CD8-positive, alpha-beta memory T cell (primary cell): ENCODE measurements around the gene SLC1A7. TPM values are rescaled to one million over a fixed set of nuclear protein-coding genes. Genes with fewer than 3 reads are reported as not detected.

ENCODE experiments used
- CTCF ChIA-PET: fragments of 350-600 bp; sonication (Branson Sonifier 250); formaldehyde crosslinking; loops from one replicate; lab custom pipeline; 2021; ENCODE audit warnings: antibody characterized with exemption; lab: Charles Lee
- POLR2A ChIA-PET: fragments of 350-600 bp; sonication (Branson Sonifier 250); formaldehyde crosslinking; loops from one replicate; lab custom pipeline; 2021; ENCODE audit warnings: antibody characterized with exemption; lab: Charles Lee
- DNase-seq, 5 donors: peaks; one replicate each; pipeline versions ENCODE4 v3.0.0 to v3.0.0-alpha.2; 2020 to 2022; ENCODE audit warnings: mixed read lengths in 1 of 5
- H3K27ac ChIP-seq: one replicate; pipeline ENCODE4 v1.7.0; 2013; ENCODE audit warnings: low read depth, mild to moderate bottlenecking, low read length, moderate library complexity
- H3K27me3 ChIP-seq: 2 replicates; pipeline ENCODE4 v1.7.0; 2013; ENCODE audit warnings: low read length, mild to moderate bottlenecking; ENCODE audit not compliant: insufficient read depth, poor library complexity, severe bottlenecking
- H3K36me3 ChIP-seq: 2 replicates; pipeline ENCODE4 v1.7.0; 2013; ENCODE audit warnings: mild to moderate bottlenecking, low read length, moderate library complexity; ENCODE audit not compliant: insufficient read depth
- H3K4me1 ChIP-seq: 2 replicates; pipeline ENCODE4 v1.7.0; 2013; ENCODE audit warnings: mild to moderate bottlenecking, low read length, moderate library complexity; ENCODE audit not compliant: insufficient read depth
- H3K4me3 ChIP-seq: 2 replicates; pipeline ENCODE4 v1.7.0; 2013; ENCODE audit warnings: mild to moderate bottlenecking, low read length
- H3K9me3 ChIP-seq: 2 replicates; pipeline ENCODE4 v1.7.0; 2013; ENCODE audit warnings: mild to moderate bottlenecking, low read length
- H3K27ac Mint-ChIP-seq, 8 donors: one replicate each; pipeline ENCODE4 v1.8.0; 2020 to 2021; ENCODE audit warnings: mixed read lengths in 8 of 8, mild to moderate bottlenecking in 6 of 8, inconsistent platforms in 3 of 8, moderate library complexity in 3 of 8
- H3K27me3 Mint-ChIP-seq, 2 donors: one replicate each; pipeline ENCODE4 v1.8.0; 2020 to 2021; ENCODE audit warnings: mixed read lengths in 2 of 2, mild to moderate bottlenecking in 1 of 2, moderate library complexity in 1 of 2
- H3K36me3 Mint-ChIP-seq, 3 donors: one replicate each; pipeline ENCODE4 v1.8.0; 2020 to 2021; ENCODE audit warnings: mixed read lengths in 3 of 3, inconsistent platforms in 1 of 3, mild to moderate bottlenecking in 1 of 3
- H3K4me1 Mint-ChIP-seq, 3 donors: one replicate each; pipeline ENCODE4 v1.8.0; 2020 to 2021; ENCODE audit warnings: mixed read lengths in 3 of 3, inconsistent platforms in 1 of 3, mild to moderate bottlenecking in 1 of 3
- H3K4me3 Mint-ChIP-seq, 7 donors: one replicate each; pipeline ENCODE4 v1.8.0; 2020 to 2021; ENCODE audit warnings: mixed read lengths in 7 of 7, mild to moderate bottlenecking in 6 of 7, moderate library complexity in 4 of 7, inconsistent platforms in 2 of 7
- H3K9me3 Mint-ChIP-seq, 5 donors: one replicate each; pipeline ENCODE4 v1.8.0; 2020 to 2022; ENCODE audit warnings: mixed read lengths in 5 of 5, mild to moderate bottlenecking in 3 of 5, moderate library complexity in 2 of 5, inconsistent platforms in 1 of 5
- polyA plus RNA-seq: library from polyadenylated mRNA; unstranded; fragments of 300-500 nt; fragmentation: Illumina TruSeq; gene quantifications from one replicate; pipeline ENCODE4 v1.2.3, GENCODE V29; 2021
- total RNA-seq, 2 experiments: library from RNA; stranded (reverse); gene quantifications; one replicate each; pipeline ENCODE4 v1.2.3, GENCODE V29; 2021

The SLC1A7 gene
- total and polyA plus RNA-seq, 3 experiments from 2014 or later, result 0.08 TPM; not detected in 2

DNA sequence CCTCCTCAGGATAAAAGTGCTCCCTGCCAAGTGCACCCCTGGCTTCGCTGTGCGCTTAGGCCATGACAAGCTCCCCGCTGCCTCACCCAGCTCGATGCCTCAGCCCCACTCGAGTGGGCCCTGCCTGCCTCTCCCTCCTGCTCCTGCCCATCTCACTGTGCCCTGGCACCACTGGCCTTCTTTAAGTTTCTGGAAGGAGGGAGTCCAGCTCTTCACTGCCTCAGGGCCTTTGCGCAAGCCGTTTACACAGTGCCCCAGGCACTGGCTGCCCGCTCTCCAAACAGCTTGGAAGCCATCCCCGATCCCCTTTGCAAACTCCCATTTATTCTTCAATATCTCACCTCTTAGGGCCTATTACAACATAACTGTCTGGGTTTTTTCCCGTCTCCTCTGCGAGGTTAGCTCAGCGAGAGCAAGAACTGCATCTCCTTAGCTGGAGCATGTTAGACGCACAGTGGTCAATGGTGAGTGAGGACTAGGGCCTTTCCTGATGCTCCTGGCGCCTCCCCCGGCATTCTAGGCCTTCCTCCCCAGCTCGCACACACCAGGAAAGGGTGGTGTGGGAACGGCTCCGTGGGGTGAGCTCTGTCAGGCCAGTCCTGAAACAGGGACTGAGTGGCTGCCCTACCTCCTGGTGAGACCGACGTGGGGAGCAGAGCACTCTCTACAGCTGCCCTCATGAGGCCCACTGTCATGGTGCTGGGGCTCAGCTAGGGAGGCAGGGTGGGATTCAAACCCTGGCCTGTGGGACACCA, 48.5 kb downstream of the SLC1A7 start:
- ChIA-PET POLR2A (interaction anchor here (0.5 kb wide), 1 partner anchor 525 kb away, joined by 3 read pairs; no protein-coding TSS in a partner anchor), CTCF (interaction anchor here (0.8 kb wide), 1 partner anchor 58 kb away, joined by 3 read pairs; no protein-coding TSS in a partner anchor)
- H3K9me3 ChIP-seq, result no peaks in the 10 kb centered on the region
- H3K4me1 ChIP-seq, result no peaks in the 10 kb centered on the region
- Mint-ChIP-seq H3K27me3 (peaks cover 0 to 4% of the 10 kb centered on the region in 2 donors), H3K9me3 (no peaks in the 10 kb centered on the region), H3K4me3 (no peak overlapping the region), H3K4me1 (no peaks in the 10 kb centered on the region), H3K27ac (peak overlapping the region in 1 of 8 donors; percentile 94), H3K36me3 (no peaks in the 10 kb centered on the region)
- no peaks in the 10 kb centered on the region for H3K27me3 ChIP-seq
- H3K27ac ChIP-seq, result no peak overlapping the region
- no peak overlapping the region for H3K4me3 ChIP-seq
- H3K36me3 ChIP-seq, result no peaks in the 10 kb centered on the region
- no peak for DNase-seq

DNA sequence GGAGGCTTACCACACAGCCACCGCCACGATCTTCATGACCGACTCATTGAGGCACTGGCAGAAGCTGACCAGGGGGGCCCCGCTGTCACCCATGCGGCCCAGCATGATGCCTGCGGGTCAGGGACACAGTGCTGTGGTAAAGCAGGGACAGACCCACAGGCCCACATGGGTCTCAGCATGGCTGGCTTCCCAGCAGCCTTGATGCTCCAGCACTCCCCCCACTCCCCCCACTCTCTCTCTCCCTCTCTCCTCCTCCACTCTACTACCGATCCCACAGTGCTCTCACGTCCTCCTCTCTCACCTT, 49.0 kb downstream of the SLC1A7 start:
- DNase-seq, result no peak
- H3K27me3 Mint-ChIP-seq, result peaks cover 0 to 4% of the 10 kb centered on the region in 2 donors
- no peaks in the 10 kb centered on the region for H3K36me3 Mint-ChIP-seq
- H3K9me3 Mint-ChIP-seq, result no peaks in the 10 kb centered on the region
- peak overlapping the region in 1 of 8 donors; percentile 54 for H3K27ac Mint-ChIP-seq
- Histone ChIP-seq H3K4me1 (no peaks in the 10 kb centered on the region), H3K27me3 (no peaks in the 10 kb centered on the region), H3K36me3 (no peaks in the 10 kb centered on the region), H3K4me3 (no peak overlapping the region), H3K27ac (no peak overlapping the region), H3K9me3 (no peaks in the 10 kb centered on the region)
- ChIA-PET CTCF (interaction anchor here (0.8 kb wide), 1 partner anchor 58 kb away, joined by 3 read pairs; no protein-coding TSS in a partner anchor), POLR2A (no interaction called here)
- H3K4me3 Mint-ChIP-seq, result no peak overlapping the region
- no peaks in the 10 kb centered on the region for H3K4me1 Mint-ChIP-seq

DNA sequence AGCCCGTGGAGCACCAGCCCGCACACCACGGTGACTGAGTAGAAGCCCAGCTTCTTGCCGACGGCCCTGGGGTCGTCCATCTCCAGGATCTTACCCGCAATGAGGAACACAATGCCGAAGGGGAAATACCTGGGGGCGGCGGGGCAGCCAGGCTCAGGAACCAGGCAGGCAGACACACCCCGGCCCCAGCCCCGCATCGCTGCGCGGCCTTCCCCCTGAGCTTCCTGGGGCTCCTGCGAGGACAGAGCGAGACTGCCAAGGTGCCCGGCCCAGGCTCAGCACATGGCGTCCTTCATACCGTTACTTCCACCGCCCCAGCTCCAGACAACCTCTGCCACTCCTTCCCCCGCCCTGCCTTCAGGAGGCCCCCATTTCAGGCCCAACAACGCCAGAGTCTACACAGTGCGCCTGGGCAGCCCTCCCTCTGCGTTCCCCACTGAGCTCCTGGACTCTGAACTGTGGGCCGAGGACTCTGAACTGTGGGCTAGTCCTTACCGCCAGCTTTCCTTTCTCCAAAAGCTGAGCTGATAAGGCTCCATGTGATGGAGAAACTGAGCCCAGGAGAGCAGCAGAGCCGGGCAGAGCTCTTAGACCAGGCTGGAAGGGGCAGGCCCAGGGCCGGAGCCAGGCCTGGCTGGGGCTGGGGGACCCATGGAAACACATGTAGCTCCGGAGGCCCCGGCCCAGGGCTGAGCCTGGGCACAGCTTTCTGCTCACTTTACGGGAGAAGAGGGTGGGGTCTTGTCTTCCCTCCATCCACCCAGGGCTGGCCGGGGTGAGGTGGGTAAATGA, 49.6 kb downstream of the SLC1A7 start:
- Mint-ChIP-seq H3K4me1 (no peaks in the 10 kb centered on the region), H3K27ac (peak overlapping the region in 1 of 8 donors; percentile 54), H3K36me3 (no peaks in the 10 kb centered on the region), H3K9me3 (no peaks in the 10 kb centered on the region), H3K4me3 (no peak overlapping the region), H3K27me3 (peaks cover 0 to 4% of the 10 kb centered on the region in 2 donors)
- CTCF ChIA-PET, result no interaction called here
- POLR2A ChIA-PET, result no interaction called here
- Histone ChIP-seq H3K27me3 (no peaks in the 10 kb centered on the region), H3K27ac (no peak overlapping the region), H3K36me3 (no peaks in the 10 kb centered on the region), H3K4me1 (no peaks in the 10 kb centered on the region), H3K9me3 (no peaks in the 10 kb centered on the region), H3K4me3 (no peak overlapping the region)
- no peak for DNase-seq

DNA sequence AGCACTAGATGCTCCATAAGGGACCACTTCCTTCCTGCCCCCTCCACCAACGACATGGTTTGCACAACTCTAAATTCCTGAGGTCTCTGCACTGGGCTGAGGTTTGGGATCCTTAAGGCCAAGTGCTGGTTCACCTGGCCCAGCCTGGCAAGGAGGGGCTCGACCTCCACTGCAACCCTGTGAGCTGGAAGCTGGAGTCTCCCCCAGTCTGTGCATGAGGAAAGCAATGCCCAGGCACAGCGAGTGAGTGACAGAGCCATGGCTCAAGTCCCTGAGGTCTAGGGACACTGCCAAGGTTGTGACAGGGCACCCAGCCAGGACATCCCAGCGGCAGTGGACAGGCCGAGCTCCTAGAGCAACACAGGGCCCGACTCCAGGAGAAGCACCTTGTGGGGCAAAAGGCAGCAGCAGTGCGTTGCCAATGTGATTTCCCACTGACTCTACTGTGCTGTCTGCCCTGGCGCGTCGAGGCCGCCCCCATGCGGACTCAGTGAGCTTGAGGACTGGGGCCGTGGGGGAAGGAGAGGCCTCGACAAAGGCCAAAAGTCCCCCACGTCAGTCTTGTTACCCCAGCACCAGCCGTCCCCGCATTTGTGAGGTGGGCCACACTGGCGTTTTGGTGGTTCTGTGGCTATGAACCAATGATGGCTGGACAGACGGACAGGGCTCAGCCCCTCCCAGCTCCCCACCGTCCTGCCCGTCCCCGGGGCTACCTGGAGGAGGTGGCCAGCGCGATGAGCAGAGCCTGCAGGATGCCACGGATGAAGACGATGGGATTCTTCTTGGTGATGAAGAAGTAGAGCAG, 50.4 kb downstream of the SLC1A7 start:
- Mint-ChIP-seq H3K27me3 (peaks cover 0 to 4% of the 10 kb centered on the region in 2 donors), H3K4me1 (no peaks in the 10 kb centered on the region), H3K4me3 (no peak overlapping the region), H3K27ac (no peak overlapping the region), H3K9me3 (no peaks in the 10 kb centered on the region), H3K36me3 (no peaks in the 10 kb centered on the region)
- DNase-seq, result no peak
- Histone ChIP-seq H3K4me3 (no peak overlapping the region), H3K27me3 (no peaks in the 10 kb centered on the region), H3K36me3 (no peaks in the 10 kb centered on the region), H3K9me3 (no peaks in the 10 kb centered on the region), H3K27ac (no peak overlapping the region), H3K4me1 (no peaks in the 10 kb centered on the region)
- CTCF ChIA-PET, result no interaction called here
- POLR2A ChIA-PET, result no interaction called here

DNA sequence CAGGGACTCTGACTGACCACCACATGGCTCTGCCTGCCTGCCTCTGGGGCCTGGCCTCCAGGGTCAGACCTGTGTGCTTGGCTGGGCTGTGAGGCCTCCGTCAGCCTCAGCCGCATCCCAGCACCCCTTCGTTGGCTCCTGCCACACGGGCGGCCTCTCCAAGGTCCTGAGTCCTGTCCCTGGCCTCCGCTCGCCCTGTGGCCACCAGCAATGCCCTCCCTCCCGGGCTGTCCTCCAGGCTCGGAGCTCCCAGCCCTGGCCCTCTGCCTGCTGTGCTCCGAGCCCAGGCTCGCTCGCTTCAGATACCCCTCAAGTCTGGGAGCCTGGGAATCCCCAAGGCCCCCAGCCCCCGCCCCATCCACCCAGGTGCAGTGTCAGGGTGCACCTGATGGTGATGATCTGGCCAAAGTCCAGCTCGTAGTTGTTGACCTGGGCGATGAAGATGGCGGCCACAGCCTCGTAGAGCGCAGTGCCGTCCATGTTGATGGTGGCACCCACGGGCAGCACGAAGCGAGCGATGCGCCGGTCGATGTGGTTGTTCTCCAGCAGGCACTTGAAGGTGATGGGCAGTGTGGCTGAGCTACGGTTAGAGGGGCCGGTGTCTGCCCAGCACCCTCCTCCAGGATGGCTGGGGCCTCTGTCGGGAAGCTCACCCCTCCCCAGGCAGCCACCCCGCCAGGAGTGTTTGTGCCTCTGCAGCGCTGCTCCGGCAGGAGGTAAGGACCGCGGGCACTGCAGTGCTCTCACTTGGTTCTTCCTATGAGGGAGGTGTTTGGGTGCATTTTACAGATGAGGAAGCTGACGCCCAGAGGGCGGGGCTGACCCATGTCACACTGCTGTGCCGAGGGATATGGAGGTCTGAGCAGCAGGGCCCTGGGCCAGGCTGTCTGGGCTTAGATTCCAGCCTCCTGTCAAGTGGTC, 52.0 kb downstream of the SLC1A7 start:
- H3K36me3 Mint-ChIP-seq, result no peaks in the 10 kb centered on the region
- H3K27me3 Mint-ChIP-seq, result peaks cover 0 to 4% of the 10 kb centered on the region in 2 donors
- Histone ChIP-seq H3K9me3 (no peaks in the 10 kb centered on the region), H3K4me3 (no peak overlapping the region), H3K4me1 (no peaks in the 10 kb centered on the region), H3K27ac (no peak overlapping the region), H3K27me3 (no peaks in the 10 kb centered on the region), H3K36me3 (no peaks in the 10 kb centered on the region)
- no peak overlapping the region for H3K4me3 Mint-ChIP-seq
- H3K27ac Mint-ChIP-seq, result no peak overlapping the region
- POLR2A ChIA-PET, result no interaction called here
- DNase-seq, result peak in 1 of 5 donors; percentile 6
- no peaks in the 10 kb centered on the region for H3K9me3 Mint-ChIP-seq
- no peaks in the 10 kb centered on the region for H3K4me1 Mint-ChIP-seq
- CTCF ChIA-PET, result interaction anchor here (1.0 kb wide), 1 partner anchor 78 kb away, joined by 3 read pairs; no protein-coding TSS in a partner anchor

DNA sequence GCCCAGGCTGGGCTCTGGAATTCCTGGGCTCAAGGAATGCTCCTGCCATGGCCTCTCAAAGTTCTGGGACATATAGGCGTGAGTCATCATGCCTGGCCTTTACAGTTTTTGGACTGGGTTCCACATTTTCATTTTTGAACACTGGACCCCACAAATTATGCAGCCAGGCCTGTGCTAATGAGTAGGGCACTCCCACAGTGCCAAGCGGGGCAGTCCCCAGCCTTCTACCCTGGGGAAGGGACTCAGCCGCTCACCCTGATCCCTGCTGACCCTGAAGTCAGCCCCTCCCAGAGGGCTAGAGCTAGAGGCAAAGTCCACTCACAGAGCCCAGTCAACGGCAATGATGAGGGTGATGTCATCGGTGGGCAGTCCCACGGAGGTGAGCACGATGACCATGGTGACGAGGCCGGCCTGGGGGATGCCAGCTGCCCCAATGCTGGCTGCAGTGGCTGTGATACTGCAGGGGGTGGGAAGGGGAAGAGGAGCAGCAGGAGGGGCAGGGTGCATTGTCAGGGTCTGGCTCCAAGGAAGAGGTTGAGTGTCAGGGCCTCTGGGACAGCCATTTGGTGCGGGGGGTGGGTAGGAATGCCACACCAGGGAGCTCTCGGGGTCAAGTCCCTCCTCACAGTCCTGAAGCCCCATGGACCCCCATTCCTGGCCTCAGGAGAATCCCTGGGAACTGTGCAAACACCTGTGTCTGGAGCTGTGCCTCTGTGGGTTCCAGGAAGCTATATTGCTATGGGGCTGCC, 52.8 kb downstream of the SLC1A7 start:
- Mint-ChIP-seq H3K27me3 (peaks cover 0 to 4% of the 10 kb centered on the region in 2 donors), H3K36me3 (no peaks in the 10 kb centered on the region), H3K4me1 (peaks cover 0 to 3% (median 1%) of the 10 kb centered on the region in 3 donors), H3K27ac (no peak overlapping the region), H3K9me3 (no peaks in the 10 kb centered on the region), H3K4me3 (no peak overlapping the region)
- H3K4me1 ChIP-seq, result no peaks in the 10 kb centered on the region
- H3K4me3 ChIP-seq, result no peak overlapping the region
- no peaks in the 10 kb centered on the region for H3K36me3 ChIP-seq
- no peak overlapping the region for H3K27ac ChIP-seq
- POLR2A ChIA-PET, result no interaction called here
- no peaks in the 10 kb centered on the region for H3K9me3 ChIP-seq
- CTCF ChIA-PET, result interaction anchor here (1.0 to 1.2 kb wide), 2 partner anchors 35 to 77 kb away, joined by 3 read pairs; no protein-coding TSS in a partner anchor
- no peaks in the 10 kb centered on the region for H3K27me3 ChIP-seq
- DNase-seq, result no peak
